Stomach (tissue), 9 donors: ENCODE measurements around the gene ASTN2. TPM values are rescaled to one million over a fixed set of nuclear protein-coding genes. Genes with fewer than 3 reads are reported as not detected.

ENCODE experiments used
- DNase-seq, 2 donors: peaks; one replicate each; pipeline versions ENCODE4 v3.0.0 to v3.0.0-alpha.2; 2013 to 2019
- H3K27ac ChIP-seq, 5 donors: fragments of 200-600 bp in 4 of 5; sonication (generic) in 4 of 5; one replicate each; pipeline ENCODE4 v1.5.1; 2013 to 2019; ENCODE audit warnings: mild to moderate bottlenecking in 1 of 5, moderate library complexity in 1 of 5
- H3K27me3 ChIP-seq, 3 donors: fragments of 200-600 bp; sonication (generic); one replicate each; pipeline ENCODE4 v1.5.1; 2017 to 2019; ENCODE audit warnings: mixed run types in 1 of 3
- H3K36me3 ChIP-seq, 4 donors: fragments of 200-600 bp; sonication (generic); 1 replicate in 3 of 4; 2 replicates in 1 of 4; pipeline ENCODE4 v1.5.1; 2016 to 2019
- H3K4me1 ChIP-seq, 4 donors: fragments of 200-600 bp; sonication (generic); one replicate each; pipeline ENCODE4 v1.5.1; 2016 to 2019
- H3K4me3 ChIP-seq, 4 donors: fragments of 200-600 bp; sonication (generic) in 3 of 4; one replicate each; pipeline ENCODE4 v1.5.1; 2016 to 2019; ENCODE audit warnings: mild to moderate bottlenecking in 1 of 4
- H3K9me3 ChIP-seq, 4 donors: fragments of 200-600 bp; sonication (generic); one replicate each; pipeline ENCODE4 v1.5.1; 2016 to 2019
- EP300 ChIP-seq: sonication (generic); formaldehyde crosslinking; IDR thresholded peaks from one replicate; pipeline ENCODE4 v1.6.1; 2017; ENCODE audit warnings: antibody characterized with exemption
- POLR2A ChIP-seq, 4 donors: fragments of 450-650 bp; IDR thresholded peaks; one replicate each; pipeline ENCODE4 v1.6.1; 2016; ENCODE audit warnings: antibody characterized with exemption in 4 of 4, control low read depth in 2 of 4, mild to moderate bottlenecking in 1 of 4, moderate library complexity in 1 of 4
- POLR2AphosphoS5 ChIP-seq, 3 donors: sonication (generic); formaldehyde crosslinking; IDR thresholded peaks; one replicate each; pipeline ENCODE4 v1.6.1; 2016; ENCODE audit warnings: antibody characterized with exemption in 3 of 3
- WGBS, 5 donors: extraction: QIAGEN DNeasy Blood & Tissue Kit in 3 of 5; methylation state at CpG; one replicate each; pipeline versions ENCODE4 v1.1.5 to v1.1.7; 2013 to 2018; 5-methylcytosine and 5-hydroxymethylcytosine counted together
- intact Hi-C: fragments of 100-400 bp; cut with DNase I; formaldehyde crosslinking; loops from one replicate; pipeline ENCODE4 v1.15.1; 2023; ENCODE audit warnings: low total_unique reads
- polyA plus RNA-seq, 3 donors: library from polyadenylated mRNA; stranded (reverse); fragments of 200-250 nt; gene quantifications; one replicate each; pipeline ENCODE4 v1.2.3, GENCODE V29; 2013
- total RNA-seq, 5 donors: library from RNA; depleted of rRNA; stranded (reverse); fragments of >200 nt; gene quantifications; one replicate each; pipeline versions ENCODE4 v1.1.0 to v1.2.3, GENCODE V29; 2014 to 2016
- TF ChIP-seq, protein P1 (sequence below), 7 experiments: fragments of 450-650 bp in 4 of 7; fragments of 200-600 bp in 3 of 7; sonication (generic) in 3 of 7; IDR thresholded peaks; one replicate each; pipeline ENCODE4 v1.5.1; 2016 to 2019; ENCODE audit warnings: antibody characterized with exemption in 7 of 7, control low read depth in 2 of 7, mild to moderate bottlenecking in 1 of 7
- donor health status: healthy with polysubstance abuse.
- donor health status: Bipolar disorder and iron deficiency.
- donor health status: healthy.

ASTN2 gene
- total and polyA plus RNA-seq, 8 donors: 2.1 to 22.3 (median 4.2) TPM; not detected in 1

DNA sequence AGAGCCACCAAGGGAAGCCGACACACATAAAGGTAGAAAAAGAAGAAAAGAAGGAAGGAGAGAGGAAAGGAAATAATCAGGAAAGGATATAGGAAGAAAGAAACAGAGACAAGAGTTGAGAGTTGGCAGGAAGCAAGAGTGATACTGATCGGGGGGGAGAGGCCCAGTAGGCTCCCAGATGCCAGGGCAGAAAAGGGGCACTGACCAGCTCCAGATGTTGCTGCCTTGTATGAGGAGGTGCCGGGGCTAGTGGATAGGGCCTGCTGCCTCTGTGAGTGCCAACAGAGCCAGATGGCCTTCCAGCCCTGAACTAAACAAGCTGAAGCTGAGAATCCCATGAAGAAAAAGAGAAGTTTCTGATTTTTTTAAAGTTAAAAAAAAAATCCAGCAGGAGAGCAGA lies 809.8 kb downstream of the ASTN2 start:
- Histone ChIP-seq H3K4me1 (no peaks in the 10 kb centered on the region), H3K27me3 (no peaks in the 10 kb centered on the region), H3K9me3 (no peaks in the 10 kb centered on the region), H3K36me3 (no peaks in the 10 kb centered on the region), H3K27ac (peak overlapping the region in 1 of 5 donors; percentile 44), H3K4me3 (no peak overlapping the region)
- intact Hi-C loops: no loop called here
- WGBS, 5 donors: 90 to 96% (median 93%) methylated on average over 3 of the region's 3 CpGs
- no peak for DNase-seq
- TF ChIP-seq, protein P1, sequence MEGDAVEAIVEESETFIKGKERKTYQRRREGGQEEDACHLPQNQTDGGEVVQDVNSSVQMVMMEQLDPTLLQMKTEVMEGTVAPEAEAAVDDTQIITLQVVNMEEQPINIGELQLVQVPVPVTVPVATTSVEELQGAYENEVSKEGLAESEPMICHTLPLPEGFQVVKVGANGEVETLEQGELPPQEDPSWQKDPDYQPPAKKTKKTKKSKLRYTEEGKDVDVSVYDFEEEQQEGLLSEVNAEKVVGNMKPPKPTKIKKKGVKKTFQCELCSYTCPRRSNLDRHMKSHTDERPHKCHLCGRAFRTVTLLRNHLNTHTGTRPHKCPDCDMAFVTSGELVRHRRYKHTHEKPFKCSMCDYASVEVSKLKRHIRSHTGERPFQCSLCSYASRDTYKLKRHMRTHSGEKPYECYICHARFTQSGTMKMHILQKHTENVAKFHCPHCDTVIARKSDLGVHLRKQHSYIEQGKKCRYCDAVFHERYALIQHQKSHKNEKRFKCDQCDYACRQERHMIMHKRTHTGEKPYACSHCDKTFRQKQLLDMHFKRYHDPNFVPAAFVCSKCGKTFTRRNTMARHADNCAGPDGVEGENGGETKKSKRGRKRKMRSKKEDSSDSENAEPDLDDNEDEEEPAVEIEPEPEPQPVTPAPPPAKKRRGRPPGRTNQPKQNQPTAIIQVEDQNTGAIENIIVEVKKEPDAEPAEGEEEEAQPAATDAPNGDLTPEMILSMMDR (IDR thresholded peaks at IDR 0.05): no peak
- TF ChIP-seq EP300: no peak
- TF ChIP-seq POLR2A (IDR thresholded peaks at IDR 0.05): no peak
- no peak for TF ChIP-seq POLR2AphosphoS5 (IDR thresholded peaks at IDR 0.05)

DNA sequence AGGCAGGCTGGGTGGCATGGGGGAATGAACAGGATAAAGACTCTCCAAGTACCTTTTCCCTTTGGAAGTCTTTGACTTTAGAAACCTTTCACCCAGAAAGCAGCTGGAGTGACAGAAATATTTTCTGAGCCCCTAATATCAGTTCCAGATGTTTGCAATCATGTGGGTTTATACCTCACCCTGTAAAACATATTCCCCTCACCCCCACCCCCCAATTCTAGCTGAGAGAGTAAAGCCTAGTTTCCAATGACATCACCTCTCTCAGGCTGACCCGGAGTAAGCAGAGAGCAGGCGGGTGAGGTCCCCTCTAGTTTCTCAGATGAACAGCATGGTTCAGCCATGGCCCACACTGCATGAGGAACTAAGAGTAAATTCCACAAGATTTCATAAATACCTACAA lies 810.6 kb downstream of the ASTN2 start:
- DNase-seq: no peak
- no peaks in the 10 kb centered on the region for H3K36me3 ChIP-seq
- no peaks in the 10 kb centered on the region for H3K27me3 ChIP-seq
- intact Hi-C loops: no loop called here
- H3K27ac ChIP-seq: no peak overlapping the region
- TF ChIP-seq POLR2A (IDR thresholded peaks at IDR 0.05) (no peak), EP300 (no peak), POLR2AphosphoS5 (IDR thresholded peaks at IDR 0.05) (no peak)
- TF ChIP-seq, protein P1 (IDR thresholded peaks at IDR 0.05): no peak
- WGBS, 5 donors: 91 to 97% (median 95%) methylated on average over 2 of the region's 2 CpGs
- no peak overlapping the region for H3K4me3 ChIP-seq
- no peaks in the 10 kb centered on the region for H3K9me3 ChIP-seq
- H3K4me1 ChIP-seq: no peaks in the 10 kb centered on the region

DNA sequence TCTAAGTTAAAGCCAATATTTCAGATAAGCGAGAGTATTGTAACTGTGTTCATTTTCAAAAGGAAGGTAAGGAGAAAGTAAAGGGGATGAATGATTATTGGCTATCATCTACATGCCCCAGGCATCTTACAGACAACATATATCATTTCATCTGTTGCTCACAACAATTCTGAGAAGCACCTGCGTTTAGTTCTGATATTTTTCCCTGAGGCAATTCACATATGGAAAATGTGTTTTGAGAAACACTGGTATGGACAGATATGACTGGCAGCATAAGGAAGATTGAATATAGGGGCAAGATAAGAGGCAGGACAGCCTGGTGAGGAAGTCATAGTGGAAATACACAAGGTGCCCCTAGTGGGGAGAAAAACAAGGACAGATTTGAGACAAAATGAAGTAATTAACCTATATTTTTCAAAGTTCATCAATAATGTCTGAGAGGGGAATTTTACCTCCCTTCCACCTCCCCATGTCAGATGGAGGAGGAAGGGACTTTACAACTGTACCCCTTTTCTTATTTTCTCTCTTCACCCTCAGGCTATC lies 815.4 kb downstream of the ASTN2 start:
- no peak for TF ChIP-seq POLR2AphosphoS5 (IDR thresholded peaks at IDR 0.05)
- TF ChIP-seq, protein P1 (IDR thresholded peaks at IDR 0.05): no peak
- no peak for TF ChIP-seq EP300
- no peak for TF ChIP-seq POLR2A (IDR thresholded peaks at IDR 0.05)
- Histone ChIP-seq H3K9me3 (no peaks in the 10 kb centered on the region), H3K4me1 (no peaks in the 10 kb centered on the region), H3K27ac (no peak overlapping the region), H3K36me3 (no peaks in the 10 kb centered on the region), H3K4me3 (no peak overlapping the region), H3K27me3 (no peaks in the 10 kb centered on the region)
- no peak for DNase-seq
- WGBS, 5 donors: 69 to 71% (median 70%) methylated on average over 2 of the region's 2 CpGs
- intact Hi-C loops: no loop called here

DNA sequence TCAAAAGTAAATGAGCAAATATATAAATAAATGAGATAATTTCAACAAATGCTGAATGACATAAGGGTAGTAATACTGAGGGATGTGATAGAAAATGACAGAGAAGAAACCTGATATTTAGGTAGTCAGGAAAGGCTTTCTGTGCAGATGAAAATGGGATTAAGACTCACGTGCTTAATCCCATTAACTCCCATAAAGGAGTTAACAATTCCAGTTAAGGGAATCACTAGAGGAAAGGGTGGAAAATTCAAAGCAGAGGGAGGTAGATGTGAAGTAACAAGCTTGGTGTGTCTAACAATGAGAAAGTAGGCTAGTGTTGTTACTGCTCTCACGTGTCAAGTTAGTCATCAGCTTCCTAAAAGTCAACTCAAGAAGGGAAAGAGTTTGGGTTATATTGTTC lies 818.2 kb downstream of the ASTN2 start:
- 69 to 81% (median 77%) methylated on average over 2 of the region's 2 CpGs for WGBS, 5 donors
- TF ChIP-seq, protein P1 (IDR thresholded peaks at IDR 0.05): no peak
- TF ChIP-seq POLR2A (IDR thresholded peaks at IDR 0.05) (no peak), POLR2AphosphoS5 (IDR thresholded peaks at IDR 0.05) (no peak), EP300 (no peak)

More for the DNA sequence above, 818.2 kb downstream of the ASTN2 start:
- Histone ChIP-seq H3K36me3 (no peaks in the 10 kb centered on the region), H3K9me3 (no peaks in the 10 kb centered on the region), H3K4me1 (no peaks in the 10 kb centered on the region), H3K4me3 (no peak overlapping the region), H3K27me3 (no peaks in the 10 kb centered on the region), H3K27ac (no peak overlapping the region)
- intact Hi-C loops: no loop called here
- no peak for DNase-seq
